GM18520 (cell line): Measurements from ENCODE around the gene FRA10AC1.

Source experiments
- ATAC-seq: cut with Tn5 transposase; IDR thresholded peaks from one replicate; pipeline ENCODE4 v1.9.1; 2021; ENCODE audit not compliant: unreplicated experiment

Gene FRA10AC1

GRCh38 chr10:93630625-93631557, 71.5 kb downstream of the FRA10AC1 start:
- no peak for ATAC-seq

DNA sequence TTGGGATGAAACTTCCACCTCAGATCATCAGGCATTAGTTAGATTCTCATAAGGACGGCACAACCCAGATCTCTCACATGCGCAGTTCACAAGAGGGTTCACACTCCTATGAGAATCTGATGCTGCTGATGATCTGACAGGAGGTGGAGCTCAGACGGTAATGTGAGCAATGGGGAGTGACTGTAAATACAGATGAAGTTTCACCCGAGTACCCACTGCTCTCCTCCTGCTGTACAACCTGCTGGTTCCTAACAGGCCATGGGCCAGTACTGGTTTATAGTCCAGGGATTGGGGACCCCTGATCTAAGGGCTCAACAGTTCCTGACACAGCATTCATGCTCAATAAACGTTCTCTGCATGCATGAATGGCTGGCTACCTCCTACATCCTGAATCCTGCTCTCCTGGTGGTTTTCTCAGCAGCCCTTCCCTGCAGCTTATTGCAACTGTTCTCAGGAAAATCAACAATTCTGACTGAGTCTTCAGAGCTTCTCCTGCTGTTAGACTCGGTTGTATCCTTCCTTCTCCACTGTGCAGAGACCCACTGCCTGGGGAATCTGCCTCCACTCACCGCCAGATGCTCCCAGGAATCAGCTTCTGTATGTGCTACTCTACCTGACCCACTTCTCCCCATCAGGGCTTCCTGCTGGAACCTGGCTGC, 72.6 kb downstream of the FRA10AC1 start:
- ATAC-seq = no peak

GRCh38 chr10:93628858-93629257, 73.5 kb downstream of the FRA10AC1 start:
- ATAC-seq = no peak

- ATAC-seq = no peak
Observed at GRCh38 chr10:93622942-93623341, 79.5 kb downstream of the FRA10AC1 start.

DNA sequence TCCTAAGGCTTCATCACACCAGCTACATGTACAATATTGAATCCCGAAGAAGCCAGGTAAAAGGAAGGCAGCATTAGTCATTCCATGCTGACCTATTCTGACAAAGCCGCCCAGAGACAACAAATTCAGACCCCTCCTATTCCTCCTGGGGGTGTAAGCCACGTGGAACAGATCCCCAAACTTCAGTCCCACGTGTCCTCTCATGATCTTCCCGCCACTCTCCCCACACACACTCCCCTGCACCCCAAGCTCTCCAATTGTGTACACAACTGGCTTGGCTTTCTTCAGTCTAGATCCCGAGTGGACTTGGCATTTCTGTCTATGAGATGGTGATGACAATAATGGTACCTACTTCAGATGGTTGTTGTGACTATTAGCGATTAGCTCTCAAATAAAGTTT, 81.5 kb downstream of the FRA10AC1 start:
- ATAC-seq = no peak
